Neural crest cell (in vitro differentiated cells): Measurements from ENCODE around the gene KATNIP. TPM values are rescaled to one million over a fixed set of nuclear protein-coding genes. Genes with fewer than 3 reads are reported as not detected.
A peak's percentile ranks its signal among the peaks of the same experiment; 100 is the strongest.

Experiments
- DNase-seq: peaks from one replicate; pipeline ENCODE4 v3.0.0; 2021; ENCODE audit warnings: low read depth, mixed read lengths, low spot score
- H3K27ac Mint-ChIP-seq: one replicate; pipeline ENCODE4 v1.8.0; 2021; ENCODE audit warnings: mild to moderate bottlenecking, mixed read lengths; ENCODE audit not compliant: unreplicated experiment
- H3K27me3 Mint-ChIP-seq: 2 replicates; pipeline ENCODE4 v1.8.0; 2021; ENCODE audit warnings: low read depth, mild to moderate bottlenecking, mixed read lengths
- H3K36me3 Mint-ChIP-seq: 2 replicates; pipeline ENCODE4 v1.8.0; 2021; ENCODE audit warnings: low read depth, mild to moderate bottlenecking, mixed read lengths
- H3K4me1 Mint-ChIP-seq: 2 replicates; pipeline ENCODE4 v1.8.0; 2021; ENCODE audit warnings: mixed read lengths
- H3K4me3 Mint-ChIP-seq: one replicate; pipeline ENCODE4 v1.8.0; 2021; ENCODE audit warnings: mild to moderate bottlenecking, mixed read lengths
- H3K9me3 Mint-ChIP-seq: 2 replicates; pipeline ENCODE4 v1.8.0; 2021; ENCODE audit warnings: mixed read lengths
- long read RNA-seq: library from polyadenylated mRNA; unstranded; transcript quantifications from one replicate; pipeline ENCODE4 v2.0.0, GENCODE V29; 2020
- total RNA-seq: library from RNA; stranded (reverse); gene quantifications from 2 replicates; pipeline ENCODE4 v1.2.1, GENCODE V29; 2021
- TF ChIP-seq, protein P1 (sequence below): fragments of 200-600 bp; sonication (generic); conservative IDR thresholded peaks from 2 replicates; pipeline ENCODE4 v1.5.0; 2021; ENCODE audit warnings: antibody characterized with exemption, mild to moderate bottlenecking

KATNIP gene
- total RNA-seq: 24.3 and 27.6 TPM in 2 replicates
- long read RNA-seq, partial matches to known transcripts: 2 of 9 reads
- long read RNA-seq, other reads (novel, unspliced or antisense): 7 of 9 reads

DNA sequence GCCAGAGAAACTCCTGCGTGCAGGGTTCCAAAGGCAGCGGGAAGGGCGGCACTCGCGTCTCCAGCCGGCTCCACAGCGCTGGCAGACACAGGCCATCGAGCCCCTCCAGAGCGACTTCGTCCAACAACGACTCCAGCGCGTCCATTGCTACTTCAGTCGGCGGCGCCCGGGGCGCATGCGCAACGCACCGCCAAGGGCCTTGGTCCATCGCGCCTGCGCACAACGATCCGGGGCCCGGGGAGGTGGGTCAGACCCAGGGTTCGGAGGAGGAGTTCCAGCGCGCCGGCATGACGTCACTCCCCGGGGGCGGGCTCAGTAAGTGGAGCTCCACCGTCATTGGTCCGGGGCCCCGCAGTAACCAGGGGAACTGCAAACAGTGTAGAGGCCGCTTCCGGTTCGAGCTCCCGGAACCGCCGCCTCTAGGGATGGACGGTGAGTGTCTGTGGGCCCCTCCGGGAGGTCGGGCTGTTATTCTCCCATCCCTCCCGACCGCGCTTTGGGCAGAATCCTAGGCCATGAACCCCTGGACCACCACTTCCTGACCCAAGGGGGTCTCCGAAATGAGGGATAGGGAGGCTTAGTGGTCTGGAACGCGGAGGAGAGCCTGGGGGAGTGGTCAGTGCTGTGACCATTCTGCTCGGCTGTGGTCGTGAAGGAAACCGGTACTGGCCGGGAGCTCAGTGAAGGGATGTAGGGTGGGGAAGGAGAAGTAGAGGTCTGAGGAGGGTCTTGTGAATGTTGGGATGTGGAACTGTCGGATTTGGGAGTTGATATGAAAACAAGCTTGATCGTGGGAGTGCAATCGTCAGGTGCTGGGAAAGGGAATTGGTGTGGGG is at the start of gene KATNIP, which contains the start of gene GTF3C1:
Gene KATNIP, plus strand, starts transcription at position 399 of the 836 bp plus-strand sequence. Its CDS starts 27 bp downstream, at position 426.
Gene GTF3C1, minus strand, starts transcription at position 168 of the 836 bp plus-strand sequence. Its CDS starts 23 bp downstream, at position 145.
- Mint-ChIP-seq H3K4me1 (peaks cover 33% of the 10 kb centered on the region), H3K27me3 (no peaks in the 10 kb centered on the region), H3K27ac (peak within 1 kb of the TSS; percentile 98), H3K9me3 (no peaks in the 10 kb centered on the region), H3K4me3 (peak within 1 kb of the TSS; percentile 98), H3K36me3 (peaks cover 2% of the 10 kb centered on the region)
- peak; percentile 100 for DNase-seq
- TF ChIP-seq, protein P1, sequence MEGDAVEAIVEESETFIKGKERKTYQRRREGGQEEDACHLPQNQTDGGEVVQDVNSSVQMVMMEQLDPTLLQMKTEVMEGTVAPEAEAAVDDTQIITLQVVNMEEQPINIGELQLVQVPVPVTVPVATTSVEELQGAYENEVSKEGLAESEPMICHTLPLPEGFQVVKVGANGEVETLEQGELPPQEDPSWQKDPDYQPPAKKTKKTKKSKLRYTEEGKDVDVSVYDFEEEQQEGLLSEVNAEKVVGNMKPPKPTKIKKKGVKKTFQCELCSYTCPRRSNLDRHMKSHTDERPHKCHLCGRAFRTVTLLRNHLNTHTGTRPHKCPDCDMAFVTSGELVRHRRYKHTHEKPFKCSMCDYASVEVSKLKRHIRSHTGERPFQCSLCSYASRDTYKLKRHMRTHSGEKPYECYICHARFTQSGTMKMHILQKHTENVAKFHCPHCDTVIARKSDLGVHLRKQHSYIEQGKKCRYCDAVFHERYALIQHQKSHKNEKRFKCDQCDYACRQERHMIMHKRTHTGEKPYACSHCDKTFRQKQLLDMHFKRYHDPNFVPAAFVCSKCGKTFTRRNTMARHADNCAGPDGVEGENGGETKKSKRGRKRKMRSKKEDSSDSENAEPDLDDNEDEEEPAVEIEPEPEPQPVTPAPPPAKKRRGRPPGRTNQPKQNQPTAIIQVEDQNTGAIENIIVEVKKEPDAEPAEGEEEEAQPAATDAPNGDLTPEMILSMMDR: no peak

DNA sequence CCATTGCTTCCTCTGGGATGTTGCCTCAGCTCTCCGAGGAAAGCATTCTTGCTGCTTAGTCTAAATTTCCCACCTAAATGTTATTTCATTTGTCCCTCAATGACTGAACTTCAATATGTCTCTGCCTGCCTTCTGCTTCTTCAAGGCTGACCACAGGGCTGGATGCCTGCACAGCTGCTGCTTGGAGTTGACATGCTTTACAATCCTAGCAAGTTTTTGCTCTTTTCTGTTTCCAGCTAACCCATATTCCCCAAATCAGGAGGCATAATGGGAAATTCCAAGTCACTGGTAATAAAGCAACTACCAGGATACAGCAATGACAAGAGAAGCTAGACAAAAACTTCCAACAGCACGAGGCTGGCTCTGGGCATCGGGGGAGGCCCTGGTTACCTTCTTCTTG is 49.1 kb upstream of the KATNIP start:
- Mint-ChIP-seq H3K4me3 (no peak overlapping the region), H3K27me3 (no peaks in the 10 kb centered on the region), H3K36me3 (peaks cover 24% of the 10 kb centered on the region), H3K27ac (no peak overlapping the region), H3K4me1 (no peaks in the 10 kb centered on the region), H3K9me3 (no peaks in the 10 kb centered on the region)
- no peak for DNase-seq
- TF ChIP-seq, protein P1: no peak

DNA sequence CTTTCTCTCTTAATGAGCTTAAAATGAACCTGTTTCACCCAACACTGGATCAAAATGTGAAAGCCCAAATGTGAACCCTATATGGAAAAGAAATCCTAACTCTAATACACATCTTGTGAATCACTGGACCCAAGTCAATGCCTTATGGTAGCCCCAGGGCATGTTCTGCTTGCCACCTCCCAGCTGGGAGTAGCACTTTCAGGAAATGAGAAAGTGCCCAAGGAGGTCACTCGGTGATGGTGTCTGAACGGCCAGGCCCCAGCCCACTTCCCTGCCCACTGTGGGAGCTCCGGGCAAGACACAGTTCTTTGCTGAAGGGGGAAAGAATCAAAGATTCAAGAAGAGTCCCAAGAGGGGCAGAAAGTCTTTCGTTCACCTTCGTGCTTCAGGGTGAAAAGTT is 46.3 kb upstream of the KATNIP start:
- Mint-ChIP-seq H3K36me3 (peaks cover 21% of the 10 kb centered on the region), H3K4me3 (no peak overlapping the region), H3K27ac (peak overlapping the region; percentile 43), H3K9me3 (no peaks in the 10 kb centered on the region), H3K4me1 (no peaks in the 10 kb centered on the region), H3K27me3 (no peaks in the 10 kb centered on the region)
- no peak for DNase-seq
- TF ChIP-seq, protein P1: no peak

DNA sequence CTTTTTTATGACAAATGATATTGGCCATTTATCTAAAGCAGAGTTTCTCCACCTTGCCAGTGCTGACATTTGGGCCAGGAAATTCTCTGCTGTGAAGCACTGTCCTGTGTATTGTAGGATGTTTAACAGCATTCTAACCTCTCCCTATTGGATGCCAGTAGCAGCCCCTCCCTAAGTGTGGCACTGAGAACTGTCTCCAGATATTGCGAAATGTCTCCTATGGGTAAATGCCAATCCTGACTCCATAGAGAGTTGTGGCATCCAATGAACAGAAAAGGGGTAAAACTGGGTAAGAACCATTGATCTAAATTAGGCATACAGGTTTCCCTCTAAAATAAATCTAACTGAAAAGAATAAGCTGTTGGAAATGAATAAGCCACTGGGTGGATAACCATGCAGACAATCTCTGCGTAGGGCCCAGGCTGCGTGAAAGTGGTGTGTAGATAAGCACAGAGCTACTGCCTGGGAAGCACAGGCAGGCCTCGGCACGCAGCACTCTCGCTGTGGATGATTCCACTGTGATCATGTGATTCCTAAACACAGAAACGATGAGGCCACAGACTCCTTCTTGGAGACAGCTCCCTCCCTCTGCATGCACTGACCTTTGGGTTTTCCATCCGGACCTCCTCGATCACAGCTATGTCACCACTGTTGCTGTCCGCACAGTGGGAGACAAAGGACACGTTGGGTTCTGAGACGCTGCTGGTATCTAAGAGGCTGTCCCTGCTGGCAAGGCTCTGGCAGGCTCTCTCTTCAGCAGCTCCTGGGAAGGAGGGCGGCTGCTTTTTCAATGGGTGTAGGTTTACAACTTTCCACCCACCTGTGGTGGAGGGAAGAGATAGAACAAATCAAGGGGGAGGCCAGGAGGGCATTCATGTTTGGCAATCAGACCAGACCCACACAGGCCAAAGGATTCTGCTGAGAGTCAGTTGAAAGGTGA is 44.4 kb upstream of the KATNIP start:
- no peaks in the 10 kb centered on the region for H3K27me3 Mint-ChIP-seq
- H3K4me3 Mint-ChIP-seq: no peak overlapping the region
- TF ChIP-seq, protein P1: no peak
- H3K36me3 Mint-ChIP-seq: peaks cover 23% of the 10 kb centered on the region
- no peaks in the 10 kb centered on the region for H3K4me1 Mint-ChIP-seq
- H3K27ac Mint-ChIP-seq: peak overlapping the region; percentile 35
- DNase-seq: no peak
- no peaks in the 10 kb centered on the region for H3K9me3 Mint-ChIP-seq

DNA sequence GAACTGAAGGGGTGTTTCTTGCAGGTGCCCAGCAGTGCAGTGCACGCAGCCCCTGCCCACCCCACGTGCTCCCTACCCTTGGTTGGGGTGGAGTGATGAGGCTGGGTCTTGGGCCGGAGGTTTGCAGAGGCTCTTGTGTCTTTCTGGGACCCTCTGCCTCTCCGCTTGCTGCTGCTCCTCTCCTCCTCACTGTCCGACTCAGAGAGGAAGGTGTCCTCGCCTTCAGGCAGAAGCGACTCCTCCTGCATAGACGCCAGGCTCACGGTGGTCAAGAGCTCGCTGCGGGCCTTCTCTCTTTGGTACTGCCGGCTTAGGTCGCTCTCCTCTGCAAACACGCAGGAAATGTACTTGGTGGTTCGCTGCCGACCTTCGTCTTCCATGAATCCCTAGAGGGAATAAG is 43.2 kb upstream of the KATNIP start:
- H3K27me3 Mint-ChIP-seq: no peaks in the 10 kb centered on the region
- peaks cover 20% of the 10 kb centered on the region for H3K36me3 Mint-ChIP-seq
- no peaks in the 10 kb centered on the region for H3K9me3 Mint-ChIP-seq
- no peak overlapping the region for H3K27ac Mint-ChIP-seq
- no peak for DNase-seq
- no peak overlapping the region for H3K4me3 Mint-ChIP-seq
- TF ChIP-seq, protein P1: no peak
- H3K4me1 Mint-ChIP-seq: no peaks in the 10 kb centered on the region
